NCI-H128 (cell line): ENCODE results near the gene SYTL5.

ENCODE experiments used
- DNase-seq: peaks from one replicate; lab custom pipeline; 2025; ENCODE audit not compliant: unreplicated experiment; lab: John Stamatoyannopoulos, UW

Gene SYTL5

GRCh38 chrX:38086451-38087215, 80.3 kb downstream of the SYTL5 start:
- no peak for DNase-seq

DNA sequence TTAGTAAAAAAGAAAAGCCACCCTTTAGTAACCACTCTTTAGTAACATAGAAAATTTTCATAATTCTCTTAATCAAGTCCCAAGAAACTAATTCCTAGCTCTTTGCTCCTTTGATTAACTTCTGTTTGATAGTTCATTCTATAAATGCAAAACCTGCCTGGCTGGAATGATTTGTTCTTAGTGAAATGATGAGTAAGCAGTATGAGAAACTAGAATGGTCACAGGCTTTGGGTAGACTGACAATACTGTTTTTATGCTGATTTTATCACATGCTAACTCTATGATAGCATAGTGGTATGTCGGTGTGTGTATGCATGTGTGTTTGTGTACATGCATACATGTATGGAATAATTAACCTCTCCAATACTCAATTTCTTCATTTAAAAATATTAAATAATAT, 81.2 kb downstream of the SYTL5 start:
- no peak for DNase-seq

- no peak for DNase-seq
These were observed 83.0 kb downstream of the SYTL5 start for GRCh38 chrX:38089173-38089982.

DNA sequence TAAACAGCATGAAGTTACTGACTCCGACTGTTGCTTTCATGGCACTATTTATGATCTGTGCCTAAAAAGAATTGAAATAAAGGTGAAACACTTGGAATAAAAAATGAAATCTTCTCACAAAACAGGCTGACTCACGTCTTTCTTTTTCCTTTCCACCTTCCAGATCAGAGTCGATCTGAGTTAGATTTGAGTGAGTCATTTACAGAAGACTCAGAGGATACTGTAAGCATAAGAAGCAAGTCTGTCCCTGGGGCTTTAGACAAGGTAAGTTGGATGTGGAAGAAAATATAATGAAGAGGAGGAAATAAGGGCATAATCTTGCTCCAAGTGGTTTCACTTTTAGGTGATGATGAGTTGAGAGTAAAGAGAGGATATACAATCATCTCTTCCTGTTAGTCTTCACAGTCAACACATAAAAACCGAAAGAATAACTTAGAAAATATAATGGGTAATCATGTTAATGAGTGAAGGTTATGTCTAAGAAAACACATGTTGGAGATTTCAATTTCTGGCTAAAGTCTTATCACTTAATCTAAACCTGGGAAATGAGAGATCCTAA, 89.7 kb downstream of the SYTL5 start:
- DNase-seq: no peak

- DNase-seq: no peak
These were observed 93.3 kb downstream of the SYTL5 start for GRCh38 chrX:38099688-38100087.

DNA sequence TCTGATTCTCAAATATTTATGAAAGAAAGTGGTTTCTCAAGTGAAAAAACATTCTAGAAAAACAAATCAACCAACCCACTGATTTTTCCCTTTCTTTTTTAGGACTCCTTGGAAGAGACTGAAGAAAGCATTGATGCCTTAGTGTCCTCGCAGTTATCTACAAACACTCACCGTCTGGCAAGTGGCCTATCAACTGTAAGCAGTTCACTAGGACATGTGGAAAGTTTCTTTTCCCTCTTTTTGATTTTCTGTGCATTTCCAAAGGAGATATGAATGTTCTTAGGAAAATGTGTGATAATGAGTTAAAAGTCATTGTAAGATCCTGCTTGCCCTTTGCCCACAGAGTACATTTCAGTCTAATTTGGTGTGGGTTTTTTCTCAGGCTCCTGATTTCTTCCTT, 95.9 kb downstream of the SYTL5 start:
- no peak for DNase-seq

DNA sequence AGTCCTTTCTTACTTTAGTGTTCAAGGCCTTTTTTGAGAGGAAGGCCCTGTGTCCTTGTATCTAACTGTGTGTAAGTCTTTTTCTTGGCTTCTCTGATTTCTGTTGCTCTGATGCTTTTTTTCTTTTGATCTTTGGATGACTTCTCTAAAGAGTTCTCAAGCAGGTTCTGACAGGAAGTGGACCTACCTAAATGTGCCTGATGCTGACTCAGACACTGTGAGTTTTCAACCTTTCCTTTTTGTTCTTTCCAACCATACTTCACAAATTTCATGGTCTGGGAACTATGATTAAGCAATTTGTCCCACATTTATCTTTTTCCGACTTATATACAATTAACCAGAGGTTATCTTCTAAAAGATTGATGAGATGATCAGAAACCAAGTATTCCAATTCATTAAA, 96.5 kb downstream of the SYTL5 start:
- no peak for DNase-seq

- DNase-seq: no peak
These were observed 97.8 kb downstream of the SYTL5 start for GRCh38 chrX:38103857-38104812.

GRCh38 chrX:38105216-38105725, 98.9 kb downstream of the SYTL5 start:
- DNase-seq: no peak

DNA sequence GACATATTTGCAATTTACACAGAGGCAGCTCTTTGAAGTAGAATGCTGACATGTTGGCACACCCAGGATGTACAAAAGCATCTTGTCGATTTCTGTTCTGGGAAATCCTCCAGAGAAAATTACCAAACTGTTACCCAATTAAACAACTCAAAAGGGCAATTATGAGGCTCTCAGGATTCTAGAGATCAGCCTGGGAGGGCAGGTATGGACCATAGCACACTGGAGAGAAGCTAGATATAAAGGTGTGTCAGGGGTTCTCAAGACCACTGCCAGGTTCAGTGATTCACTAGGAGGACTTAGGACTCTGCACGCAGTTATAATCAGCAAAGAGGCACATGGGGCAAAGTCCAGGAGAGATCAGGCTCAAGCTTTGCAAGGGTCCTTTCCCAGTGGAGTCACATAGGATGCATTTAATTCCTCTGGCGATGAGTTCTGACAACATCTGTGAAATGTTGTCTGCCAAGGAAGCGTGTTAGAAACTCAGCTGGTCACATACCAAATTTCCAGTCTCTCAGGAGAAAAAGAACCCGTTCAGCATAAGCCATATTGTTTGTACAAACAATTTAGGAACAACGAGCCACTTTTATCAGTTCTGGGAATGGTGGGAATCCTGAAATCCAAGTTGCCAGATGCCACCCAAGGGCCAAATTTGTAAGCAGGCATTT, 100.8 kb downstream of the SYTL5 start:
- no peak for DNase-seq

GRCh38 chrX:38108364-38108763, 102.0 kb downstream of the SYTL5 start:
- DNase-seq: no peak

GRCh38 chrX:38109042-38109898, 102.9 kb downstream of the SYTL5 start:
- no peak for DNase-seq

- no peak for DNase-seq
These were observed 103.9 kb downstream of the SYTL5 start for GRCh38 chrX:38110231-38110630.

DNA sequence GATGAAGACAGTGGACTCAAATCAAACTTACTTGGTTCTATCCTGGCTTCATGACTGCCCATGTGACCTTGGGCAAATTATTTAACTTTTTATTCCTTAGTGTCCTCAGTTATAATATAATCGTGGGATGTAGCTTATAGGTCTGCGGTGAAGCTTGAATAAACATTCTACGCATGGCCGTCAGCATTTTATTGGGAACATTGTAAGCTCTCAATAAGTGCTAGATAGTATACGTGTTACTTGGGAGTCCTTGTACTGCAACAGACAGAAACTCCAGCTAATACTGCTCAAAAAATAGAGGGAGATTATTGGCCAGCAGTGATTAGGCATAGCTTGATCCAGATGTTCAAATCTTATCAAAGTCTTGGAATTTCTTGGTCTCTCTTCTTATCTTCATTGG, 104.8 kb downstream of the SYTL5 start:
- DNase-seq: no peak

DNA sequence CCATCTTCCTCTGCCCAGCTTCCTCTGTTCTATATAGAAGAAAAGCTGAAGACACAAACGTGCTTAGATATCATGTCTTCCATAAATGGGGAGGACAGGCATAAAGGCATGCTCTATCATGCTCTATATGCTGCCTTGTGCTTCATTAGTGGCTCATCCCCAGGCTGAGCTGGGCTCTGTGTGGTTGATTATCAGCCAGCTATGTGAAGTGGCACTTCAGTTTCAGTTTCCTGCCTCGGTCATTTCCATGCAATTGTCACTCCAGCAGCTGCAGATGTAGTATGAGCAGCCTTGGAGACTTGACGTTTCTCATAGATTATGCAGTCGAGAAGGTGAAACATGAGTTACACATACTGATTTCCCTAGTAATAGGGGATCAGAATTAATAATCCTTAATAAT, 106.2 kb downstream of the SYTL5 start:
- no peak for DNase-seq

GRCh38 chrX:38116706-38117105, 110.4 kb downstream of the SYTL5 start:
- DNase-seq: no peak

- DNase-seq: no peak
These were observed 111.1 kb downstream of the SYTL5 start for GRCh38 chrX:38117485-38117884.

DNA sequence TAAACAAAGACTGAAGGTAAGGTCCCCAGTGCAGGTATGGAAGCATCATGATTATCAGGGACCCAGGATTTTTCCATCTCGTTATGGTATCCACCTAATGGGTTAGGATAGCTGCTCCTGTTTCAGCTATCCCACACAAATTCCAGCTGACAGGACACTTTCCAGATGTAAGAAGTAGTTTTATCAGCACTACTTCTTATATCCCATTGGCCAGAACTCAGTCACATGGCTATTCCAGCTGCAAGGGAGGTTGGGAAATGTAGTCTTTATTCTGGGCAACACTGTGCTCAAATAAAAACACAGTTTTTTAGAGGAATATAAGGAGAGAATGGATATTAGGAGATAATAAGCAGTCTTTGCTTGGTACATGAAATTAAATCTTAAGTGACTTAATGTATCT, 117.6 kb downstream of the SYTL5 start:
- no peak for DNase-seq

- DNase-seq: no peak
These were observed 119.8 kb downstream of the SYTL5 start for GRCh38 chrX:38126179-38126578.
